Heart right ventricle (tissue), 16 donors: ENCODE results near the gene TSC2. TPM values are rescaled to one million over a fixed set of nuclear protein-coding genes. Genes with fewer than 3 reads are reported as not detected.

Experiments
- ATAC-seq, 8 donors: fragments of 200-7000 bp; cut with Tn5 transposase; one replicate each; pipeline ENCODE4 v1.9.1; 2020; ENCODE audit warnings: mild to moderate bottlenecking in 8 of 8, moderate library complexity in 8 of 8, moderate number of reproducible peaks in 1 of 8
- DNase-seq, 2 donors: peaks; one replicate each; pipeline ENCODE4 v3.0.0-alpha.2; 2020
- H3K27ac ChIP-seq, 10 donors: fragments of 200-600 bp; sonication (generic) in 2 of 10; one replicate each; pipeline versions ENCODE4 v1.5.0 to v1.8.0; 2020 to 2022; ENCODE audit warnings: mild to moderate bottlenecking in 3 of 10
- H3K27me3 ChIP-seq, 7 donors: fragments of 200-600 bp; one replicate each; pipeline ENCODE4 v1.8.0; 2021 to 2022; ENCODE audit warnings: mild to moderate bottlenecking in 2 of 7
- H3K36me3 ChIP-seq, 9 donors: fragments of 200-600 bp; sonication (generic) in 1 of 9; one replicate each; pipeline versions ENCODE4 v1.5.0 to v1.8.0; 2020 to 2022; ENCODE audit warnings: mild to moderate bottlenecking in 2 of 9
- H3K4me1 ChIP-seq, 9 donors: fragments of 200-600 bp; sonication (generic) in 1 of 9; one replicate each; pipeline versions ENCODE4 v1.5.0 to v1.8.0; 2020 to 2022; ENCODE audit warnings: mild to moderate bottlenecking in 4 of 9
- H3K4me3 ChIP-seq, 10 donors: fragments of 200-600 bp; sonication (generic) in 2 of 10; one replicate each; pipeline versions ENCODE4 v1.5.0 to v1.8.0; 2020 to 2022; ENCODE audit warnings: mild to moderate bottlenecking in 7 of 10, moderate library complexity in 2 of 10
- H3K9me3 ChIP-seq, 11 donors: fragments of 200-600 bp in 10 of 11; sonication (generic) in 2 of 11; one replicate each; pipeline versions ENCODE4 v1.5.0 to v1.8.0; 2013 to 2022; ENCODE audit warnings: mild to moderate bottlenecking in 2 of 11, control low read depth in 1 of 11, moderate library complexity in 1 of 11
- WGBS, 2 donors: extraction: QIAGEN DNeasy Blood & Tissue Kit; methylation state at CpG; one replicate each; pipeline ENCODE4 v1.1.7; 2013; ENCODE audit warnings: inconsistent platforms in 1 of 2; 5-methylcytosine and 5-hydroxymethylcytosine counted together
- intact Hi-C, 10 donors: fragments of 100-400 bp; cut with DNase I; formaldehyde crosslinking; loops; one replicate each; pipeline versions ENCODE4 v1.11.1 to v1.14.2; 2022
- polyA plus RNA-seq, 2 donors: library from polyadenylated mRNA; stranded (reverse); fragments of 200-250 nt; gene quantifications; one replicate each; pipeline ENCODE4 v1.2.3, GENCODE V29; 2013
- total RNA-seq, 10 donors: library from RNA; stranded (reverse); fragmentation: NEBNext Ultra II Directional in 3 of 10; extraction: Animal tissue kit (Norgen Biotek cat#: 25700) in 3 of 10; gene quantifications; one replicate each; pipeline versions ENCODE4 v1.2.1 to v1.2.4, GENCODE V29; 2021 to 2023
- TF ChIP-seq, protein P1 (sequence below), 9 donors: fragments of 200-600 bp; sonication (generic) in 2 of 9; IDR thresholded peaks; one replicate each; pipeline versions ENCODE4 v1.5.0 to v1.8.0; 2021 to 2022; ENCODE audit warnings: antibody characterized with exemption in 9 of 9, mild to moderate bottlenecking in 5 of 9, moderate library complexity in 1 of 9
- donor health status: Arrhythmogenic right ventricular cardiomyopathy.
- donor health status: ischemic (EF 13 %, LVEDD 7.1; RV severe dilation, severe dysfunction).
- donor health status: healthy with polysubstance abuse.
- donor health status: DM: no; HTN: yes; CAD: no.
- donor health status: DM: no; HTN: no; CAD: no.
- donor health status: ischemic (EF 25% LVEDD 6.9; RV normal size, moderate dysfunction).
- donor health status: ischemic (EF 25% LVEDD 5.7; RV mildly dilated, moderate dysfunction).
- donor health status: healthy.
- donor health status: DM: yes; HTN: yes; CAD: no.
- donor health status: Ischemic cardiomyopathy.
- donor health status: ischemic (EF 35%, LVEDD 5.7; RV mildly dilated, moderate dysfunction).
- donor health status: nonischemic (EF 11% LVEDD 7.7; RV severe dilation, severe dysfunction).
- donor health status: DM: yes; HTN: yes; CAD: no.
- donor health status: PGD.
- donor health status: ischemic (EF 29% LVEDD 5.4; RV normal size, mild dysfunction).
- donor health status: nonischemic (EF 23%, LVEDD 6.1; RV moderate dilation, normal function).

Gene TSC2
- total and polyA plus RNA-seq, 12 donors, result 28.8 to 87.0 (median 71.5) TPM

DNA sequence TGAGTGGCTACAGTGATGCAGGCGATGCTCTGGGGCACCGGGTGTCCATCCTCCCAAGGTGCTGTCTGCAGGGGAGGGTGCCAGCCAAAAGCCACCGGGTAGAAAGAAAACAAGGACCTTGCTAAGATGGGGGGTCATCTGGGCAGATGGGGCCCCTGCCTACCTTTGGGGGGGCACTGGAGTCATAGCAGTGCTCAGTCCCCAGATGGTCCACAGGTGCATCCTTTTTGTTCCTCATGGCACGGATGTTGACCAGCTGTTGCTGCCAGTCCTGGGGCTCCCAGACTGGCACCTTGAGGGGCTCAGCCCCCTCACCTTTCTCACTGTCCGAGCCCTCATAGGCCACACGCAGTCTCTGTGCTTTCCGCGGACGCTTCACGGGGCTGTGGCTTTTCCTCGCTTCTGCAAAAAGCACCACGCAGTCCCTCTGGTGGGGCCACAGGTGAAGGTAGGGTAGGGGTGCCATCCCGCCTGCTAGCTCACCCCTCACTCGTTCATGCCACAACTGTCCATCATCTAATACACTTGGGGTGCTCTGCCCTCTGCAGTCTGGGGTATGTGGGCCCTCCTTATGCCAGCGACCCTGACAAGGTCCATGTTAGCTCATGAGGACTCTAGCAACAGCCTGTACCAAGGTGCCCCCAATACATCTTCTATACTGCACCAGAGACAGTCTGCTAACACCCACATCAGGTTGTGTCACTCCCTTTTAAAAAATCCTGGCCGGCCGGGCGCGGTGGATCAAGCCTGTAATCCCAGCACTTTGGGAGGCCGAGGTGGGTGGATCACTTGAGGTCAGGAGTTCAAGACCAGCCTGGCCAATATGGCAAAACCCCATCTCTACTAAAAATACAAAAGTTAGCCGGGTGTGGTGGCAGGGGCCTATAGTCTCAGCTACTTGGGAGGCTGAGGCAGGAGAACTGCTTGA, 1.6 kb upstream of the TSC2 start:
- ATAC-seq, result no peak
- no peak for DNase-seq
- TF ChIP-seq, protein P1, sequence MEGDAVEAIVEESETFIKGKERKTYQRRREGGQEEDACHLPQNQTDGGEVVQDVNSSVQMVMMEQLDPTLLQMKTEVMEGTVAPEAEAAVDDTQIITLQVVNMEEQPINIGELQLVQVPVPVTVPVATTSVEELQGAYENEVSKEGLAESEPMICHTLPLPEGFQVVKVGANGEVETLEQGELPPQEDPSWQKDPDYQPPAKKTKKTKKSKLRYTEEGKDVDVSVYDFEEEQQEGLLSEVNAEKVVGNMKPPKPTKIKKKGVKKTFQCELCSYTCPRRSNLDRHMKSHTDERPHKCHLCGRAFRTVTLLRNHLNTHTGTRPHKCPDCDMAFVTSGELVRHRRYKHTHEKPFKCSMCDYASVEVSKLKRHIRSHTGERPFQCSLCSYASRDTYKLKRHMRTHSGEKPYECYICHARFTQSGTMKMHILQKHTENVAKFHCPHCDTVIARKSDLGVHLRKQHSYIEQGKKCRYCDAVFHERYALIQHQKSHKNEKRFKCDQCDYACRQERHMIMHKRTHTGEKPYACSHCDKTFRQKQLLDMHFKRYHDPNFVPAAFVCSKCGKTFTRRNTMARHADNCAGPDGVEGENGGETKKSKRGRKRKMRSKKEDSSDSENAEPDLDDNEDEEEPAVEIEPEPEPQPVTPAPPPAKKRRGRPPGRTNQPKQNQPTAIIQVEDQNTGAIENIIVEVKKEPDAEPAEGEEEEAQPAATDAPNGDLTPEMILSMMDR (IDR thresholded peaks at IDR 0.05), result no peak
- peaks cover 25 to 77% (median 63%) of the 10 kb centered on the region in 9 donors for H3K4me1 ChIP-seq
- H3K27ac ChIP-seq, result peak overlapping the region; percentile 64 to 96 (median 84)
- no peaks in the 10 kb centered on the region for H3K9me3 ChIP-seq
- intact Hi-C loops, result loop anchor here in 1 of 10 donors (2.0 kb wide), 1 partner anchor 23 kb away; no protein-coding TSS in a partner anchor
- WGBS, 2 donors, result 85 to 92% methylated on average over 21 of the region's 21 CpGs
- peaks cover 0 to 18% (median 9%) of the 10 kb centered on the region in 9 donors for H3K36me3 ChIP-seq
- peak overlapping the region in 8 of 10 donors; percentile 51 to 97 (median 88) for H3K4me3 ChIP-seq
- H3K27me3 ChIP-seq, result no peaks in the 10 kb centered on the region

DNA sequence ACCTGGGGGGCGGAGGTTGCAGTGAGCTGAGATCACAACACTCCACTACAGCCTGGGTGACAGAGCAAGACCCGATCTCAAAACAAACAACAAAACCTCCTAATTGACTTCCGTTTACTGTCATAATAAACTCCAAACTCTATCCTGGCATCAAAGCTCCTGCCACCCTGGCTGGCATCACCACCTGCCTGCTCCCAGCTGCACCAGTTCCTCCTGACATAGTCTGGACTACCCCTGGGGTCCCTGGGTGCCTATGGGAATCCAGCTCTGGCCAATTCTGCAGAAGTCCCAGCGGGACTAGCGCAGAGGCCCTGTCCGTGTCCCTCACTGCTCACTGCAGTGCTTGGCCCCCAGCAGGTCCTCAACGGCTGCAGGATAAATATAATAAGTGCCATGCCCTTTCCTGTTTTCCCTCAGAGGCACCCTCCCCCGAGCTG, 874 bp upstream of the TSC2 start:
- ATAC-seq (no peak), DNase-seq (no peak)
- Histone ChIP-seq H3K9me3 (no peaks in the 10 kb centered on the region), H3K27ac (peak overlapping the region; percentile 64 to 96 (median 84)), H3K4me1 (peaks cover 21 to 70% (median 56%) of the 10 kb centered on the region in 9 donors), H3K36me3 (peaks cover 0 to 25% (median 11%) of the 10 kb centered on the region in 9 donors), H3K4me3 (peak overlapping the region; percentile 51 to 97 (median 88)), H3K27me3 (no peaks in the 10 kb centered on the region)
- TF ChIP-seq, protein P1 (IDR thresholded peaks at IDR 0.05), result no peak
- WGBS, 2 donors, result 18 to 21% methylated on average over 8 of the region's 8 CpGs
- intact Hi-C loops, result loop anchor here in 2 of 10 donors (1.0 to 2.0 kb wide), 2 partner anchors 24 kb away; no protein-coding TSS in a partner anchor

DNA sequence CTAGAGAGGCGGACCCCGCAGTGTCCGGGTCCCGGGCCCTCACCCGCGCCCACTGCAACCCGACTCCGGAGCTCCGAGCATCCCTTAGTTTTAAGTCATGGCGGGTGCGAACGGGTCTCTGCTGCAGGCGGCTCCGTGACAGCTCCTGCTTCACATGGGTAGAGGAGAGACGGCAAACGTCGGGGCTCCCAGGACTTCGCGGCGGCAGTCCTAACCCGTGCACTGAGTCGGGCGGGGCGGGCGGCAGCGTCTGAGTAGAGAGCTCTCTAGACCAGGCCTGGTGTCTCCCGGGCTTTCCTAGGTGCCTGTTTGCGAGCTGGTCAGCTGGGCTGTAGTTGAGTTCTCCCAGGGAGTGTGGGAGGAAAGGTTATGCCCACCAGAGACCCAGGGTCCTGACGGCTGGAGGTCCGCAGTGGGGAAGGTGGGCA, 345 bp downstream of the TSC2 start:
- peak overlapping the region; percentile 51 to 97 (median 88) for H3K4me3 ChIP-seq
- 1 to 2% methylated on average over 30 of the region's 30 CpGs for WGBS, 2 donors
- H3K9me3 ChIP-seq, result no peaks in the 10 kb centered on the region
- H3K27ac ChIP-seq, result peak overlapping the region; percentile 64 to 96 (median 84)
- no peaks in the 10 kb centered on the region for H3K27me3 ChIP-seq
- peaks cover 13 to 58% (median 46%) of the 10 kb centered on the region in 9 donors for H3K4me1 ChIP-seq
- TF ChIP-seq, protein P1 (IDR thresholded peaks at IDR 0.05), result no peak
- peaks cover 0 to 35% (median 12%) of the 10 kb centered on the region in 9 donors for H3K36me3 ChIP-seq
- ATAC-seq (peak in 3 of 8 donors; percentile 0 to 1 (median 1)), DNase-seq (no peak)
- intact Hi-C loops, result no loop called here

DNA sequence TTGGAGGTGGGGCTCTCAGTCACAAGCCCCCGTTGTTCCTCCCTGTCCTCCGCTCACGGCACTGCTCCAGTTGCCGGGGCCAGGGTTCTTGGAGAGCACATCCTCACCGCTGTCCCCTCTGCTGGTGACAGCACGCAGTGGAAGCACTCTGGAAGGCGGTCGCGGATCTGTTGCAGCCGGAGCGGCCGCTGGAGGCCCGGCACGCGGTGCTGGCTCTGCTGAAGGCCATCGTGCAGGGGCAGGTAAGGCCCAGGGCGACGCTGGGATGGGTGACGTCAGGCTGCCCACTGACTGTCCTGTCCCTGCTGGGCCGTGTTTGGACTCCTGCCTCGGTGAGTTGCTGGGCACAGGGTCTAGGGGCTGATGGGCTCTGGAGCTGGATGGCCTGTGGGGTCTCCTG, 5.4 kb downstream of the TSC2 start:
- DNase-seq (no peak), ATAC-seq (no peak)
- Histone ChIP-seq H3K4me3 (no peak overlapping the region), H3K27ac (no peak overlapping the region), H3K27me3 (no peaks in the 10 kb centered on the region), H3K9me3 (no peaks in the 10 kb centered on the region), H3K36me3 (peaks cover 4 to 84% (median 31%) of the 10 kb centered on the region in 9 donors), H3K4me1 (peaks cover 0 to 18% (median 11%) of the 10 kb centered on the region in 9 donors)
- intact Hi-C loops, result loop anchor here in 2 of 10 donors (5.0 kb wide), 1 partner anchor 34 kb away; no protein-coding TSS in a partner anchor
- TF ChIP-seq, protein P1 (IDR thresholded peaks at IDR 0.05), result no peak
- WGBS, 2 donors, result 96 to 97% methylated on average over 21 of the region's 21 CpGs
